OCI-LY3 (cell line): ENCODE measurements around the gene SIX1.

Source experiments
- H2AFZ ChIP-seq: fragments of 200-600, 300-600 bp; shearing (Covaris generic); 2 replicates; pipeline ENCODE4 v1.6.0; 2014; ENCODE audit warnings: antibody characterized with exemption, low read depth, low read length
- H3K27ac ChIP-seq: fragments of 200-600, 300-600 bp; sonication (generic); 2 replicates; pipeline ENCODE4 v1.5.1; 2014; ENCODE audit warnings: mild to moderate bottlenecking, low read length, moderate library complexity, mixed read lengths
- H3K27me3 ChIP-seq: fragments of 200-600, 300-600 bp; sonication (generic); 2 replicates; pipeline ENCODE4 v1.6.1; 2014; ENCODE audit warnings: low read depth, low read length, mixed read lengths
- H3K36me3 ChIP-seq: fragments of 200-600, 300-600 bp; sonication (generic); replicated peaks from 2 replicates; pipeline ENCODE3; 2014; ENCODE audit warnings: low read depth, low read length, mixed read lengths
- H3K4me1 ChIP-seq: fragments of 300-600, 200-600 bp; sonication (generic); 2 replicates; pipeline ENCODE4 v1.6.1; 2014; ENCODE audit warnings: low read length, mixed read lengths
- H3K4me2 ChIP-seq: fragments of 200-600, 300-600 bp; sonication (generic); 2 replicates; pipeline ENCODE4 v1.6.1; 2014; ENCODE audit warnings: low read length, mixed read lengths
- H3K4me3 ChIP-seq: fragments of 300-600, 200-600 bp; sonication (generic); 2 replicates; pipeline ENCODE4 v1.5.1; 2014; ENCODE audit warnings: antibody characterized with exemption, mild to moderate bottlenecking, low read length, moderate library complexity
- H3K79me2 ChIP-seq: fragments of 300-600, 200-600 bp; shearing (Covaris generic); 2 replicates; pipeline ENCODE4 v1.6.1; 2014; ENCODE audit warnings: mild to moderate bottlenecking, low read length, mixed read lengths
- H3K9ac ChIP-seq: fragments of 300-600, 200-600 bp; shearing (Covaris generic); 2 replicates; pipeline ENCODE4 v1.6.0; 2014; ENCODE audit warnings: mild to moderate bottlenecking, low read length, moderate library complexity
- H3K9me3 ChIP-seq: fragments of 200-600, 300-600 bp; shearing (Covaris generic); 2 replicates; pipeline ENCODE4 v1.6.1; 2014; ENCODE audit warnings: low read length, mixed read lengths; ENCODE audit not compliant: insufficient read depth
- H4K20me1 ChIP-seq: fragments of 200-600, 300-600 bp; sonication (generic); 2 replicates; pipeline ENCODE4 v1.6.1; 2016; ENCODE audit warnings: low read length, mixed read lengths; ENCODE audit not compliant: insufficient read depth
- CTCF ChIP-seq: fragments of 200-600, 300-600 bp; sonication (generic); IDR thresholded peaks from 2 replicates; pipeline ENCODE4 v1.5.1; 2014; ENCODE audit warnings: antibody characterized with exemption, low read length, low read depth
- EZH2phosphoT487 ChIP-seq: fragments of 200-600 bp; shearing (Covaris generic); IDR thresholded peaks from 2 replicates; pipeline ENCODE4 v1.6.1; 2018; ENCODE audit warnings: antibody characterized with exemption, mixed run types, low read depth

The SIX1 gene

GRCh38 chr14:60646226-60646818 is 3.0 kb downstream of the SIX1 start:
- Histone ChIP-seq H3K36me3 (no peaks in the 10 kb centered on the region), H2AFZ (no peak overlapping the region), H3K27ac (no peak overlapping the region), H3K9me3 (no peaks in the 10 kb centered on the region), H3K9ac (no peak overlapping the region), H4K20me1 (no peaks in the 10 kb centered on the region), H3K27me3 (no peaks in the 10 kb centered on the region), H3K4me2 (no peak overlapping the region), H3K79me2 (no peaks in the 10 kb centered on the region), H3K4me3 (no peak overlapping the region), H3K4me1 (no peaks in the 10 kb centered on the region)
- TF ChIP-seq EZH2phosphoT487 (no peak), CTCF (no peak)

- Histone ChIP-seq H3K9me3 (no peaks in the 10 kb centered on the region), H3K36me3 (no peaks in the 10 kb centered on the region), H3K27ac (no peak overlapping the region), H3K9ac (no peak overlapping the region), H3K4me2 (no peak overlapping the region), H3K4me3 (no peak overlapping the region), H3K27me3 (no peaks in the 10 kb centered on the region), H3K79me2 (no peaks in the 10 kb centered on the region), H2AFZ (no peak overlapping the region), H3K4me1 (no peaks in the 10 kb centered on the region), H4K20me1 (no peaks in the 10 kb centered on the region)
- no peak for TF ChIP-seq CTCF
- TF ChIP-seq EZH2phosphoT487, result no peak
Measured at GRCh38 chr14:60645126-60645741, 4.0 kb downstream of the SIX1 start.

- Histone ChIP-seq H3K36me3 (no peaks in the 10 kb centered on the region), H3K9me3 (no peaks in the 10 kb centered on the region), H3K79me2 (no peaks in the 10 kb centered on the region), H3K4me3 (no peak overlapping the region), H3K9ac (no peak overlapping the region), H3K27me3 (no peaks in the 10 kb centered on the region), H4K20me1 (no peaks in the 10 kb centered on the region), H2AFZ (no peak overlapping the region), H3K4me1 (no peaks in the 10 kb centered on the region), H3K4me2 (no peak overlapping the region), H3K27ac (no peak overlapping the region)
- TF ChIP-seq CTCF, result no peak
- no peak for TF ChIP-seq EZH2phosphoT487
Measured at GRCh38 chr14:60644666-60645065, 4.6 kb downstream of the SIX1 start.

- H3K27ac ChIP-seq, result no peak overlapping the region
- H4K20me1 ChIP-seq, result no peaks in the 10 kb centered on the region
- H3K36me3 ChIP-seq, result no peaks in the 10 kb centered on the region
- H3K4me3 ChIP-seq, result no peak overlapping the region
- H2AFZ ChIP-seq, result no peak overlapping the region
- TF ChIP-seq EZH2phosphoT487 (no peak), CTCF (no peak)
- no peaks in the 10 kb centered on the region for H3K4me1 ChIP-seq
- no peak overlapping the region for H3K4me2 ChIP-seq
- no peaks in the 10 kb centered on the region for H3K79me2 ChIP-seq
- H3K27me3 ChIP-seq, result no peaks in the 10 kb centered on the region
- H3K9ac ChIP-seq, result no peak overlapping the region
- H3K9me3 ChIP-seq, result no peaks in the 10 kb centered on the region
Measured at GRCh38 chr14:60643463-60644314, 5.6 kb downstream of the SIX1 start.
